GM18867 (cell line): ENCODE data around the gene CCR8.
A peak's percentile ranks its signal among the peaks of the same experiment; 100 is the strongest.

Experiments
- ATAC-seq: cut with Tn5 transposase; IDR thresholded peaks from one replicate; pipeline ENCODE4 v1.9.1; 2021; ENCODE audit warnings: mild to moderate bottlenecking, moderate library complexity; ENCODE audit not compliant: unreplicated experiment

CCR8 gene

GRCh38 chr3:39329493-39329892 lies at the start of gene CCR8:
CCR8 (plus strand) TSS chr3:39329709; CDS start chr3:39332332, 2,623 bp downstream.
- ATAC-seq: no peak

GRCh38 chr3:39279745-39280517 lies 49.6 kb upstream of the CCR8 start, which contains the start of gene CX3CR1:
CX3CR1 (minus strand) TSS chr3:39280036; CDS start chr3:39266509, 13,527 bp downstream.
- no peak for ATAC-seq

GRCh38 chr3:39280571-39280970 lies 48.9 kb upstream of the CCR8 start:
- no peak for ATAC-seq

- ATAC-seq: no peak
Observed at GRCh38 chr3:39281533-39281932, 48.0 kb upstream of the CCR8 start.

- no peak for ATAC-seq
Observed at GRCh38 chr3:39282057-39282456, 47.5 kb upstream of the CCR8 start.

GRCh38 chr3:39284457-39284881 lies 45.0 kb upstream of the CCR8 start:
- no peak for ATAC-seq

GRCh38 chr3:39285332-39285731 lies 44.2 kb upstream of the CCR8 start:
- ATAC-seq: no peak

GRCh38 chr3:39286771-39287170 lies 42.7 kb upstream of the CCR8 start:
- no peak for ATAC-seq

GRCh38 chr3:39287216-39288164 lies 42.0 kb upstream of the CCR8 start:
- no peak for ATAC-seq

GRCh38 chr3:39288300-39288808 lies 41.2 kb upstream of the CCR8 start:
- peak; percentile 98 for ATAC-seq

- no peak for ATAC-seq
Observed at GRCh38 chr3:39289107-39289506, 40.4 kb upstream of the CCR8 start.

GRCh38 chr3:39290255-39290654 lies 39.3 kb upstream of the CCR8 start:
- ATAC-seq: no peak

GRCh38 chr3:39291903-39292329 lies 37.6 kb upstream of the CCR8 start:
- no peak for ATAC-seq

GRCh38 chr3:39292961-39293360 lies 36.5 kb upstream of the CCR8 start:
- no peak for ATAC-seq

GRCh38 chr3:39294446-39295183 lies 34.9 kb upstream of the CCR8 start:
- no peak for ATAC-seq

GRCh38 chr3:39295184-39295775 lies 34.2 kb upstream of the CCR8 start:
- peak; percentile 85 for ATAC-seq

- ATAC-seq: no peak
Observed at GRCh38 chr3:39296197-39297077, 33.1 kb upstream of the CCR8 start.

GRCh38 chr3:39299279-39299678 lies 30.2 kb upstream of the CCR8 start:
- ATAC-seq: no peak

GRCh38 chr3:39302178-39302577 lies 27.3 kb upstream of the CCR8 start:
- ATAC-seq: no peak
